IMR-90 (cell line): Measurements from ENCODE around the gene CD320. TPM values are rescaled to one million over a fixed set of nuclear protein-coding genes. Genes with fewer than 3 reads are reported as not detected.
A peak's percentile ranks its signal among the peaks of the same experiment; 100 is the strongest.

Experiments
- ATAC-seq: fragments of 200-7000 bp; cut with Tn5 transposase; 2 replicates; pipeline ENCODE4 v1.9.1; 2020; ENCODE audit warnings: low read depth, mild to moderate bottlenecking, moderate library complexity
- BruUV-seq: library from RNA; stranded (reverse); fragments of 400-500 nt; replicated peaks from 2 replicates; lab custom pipeline; 2021; lab: Mats Ljungman, UMichigan
- CTCF ChIA-PET: fragments of 300-600 bp; formaldehyde crosslinking; extraction: SDS; loops from one replicate; lab custom pipeline; 2021; ENCODE audit warnings: antibody characterized with exemption; lab: Yijun Ruan, JAX
- POLR2A ChIA-PET: fragments of 300-600 bp; sonication (Branson Sonifier 250); formaldehyde crosslinking; loops from one replicate; lab custom pipeline; 2022; ENCODE audit warnings: antibody characterized with exemption; ENCODE audit not compliant: unreplicated experiment; lab: Charles Lee
- DNase-seq: peaks from one replicate; pipeline ENCODE4 v3.0.0; 2013
- H2AFZ ChIP-seq: replicated peaks from 2 replicates; pipeline ENCODE3; 2013; ENCODE audit warnings: low read length, mild to moderate bottlenecking; ENCODE audit not compliant: poor library complexity
- H2AK5ac ChIP-seq: 2 replicates; pipeline ENCODE4 v1.6.1; 2013; ENCODE audit warnings: low read depth, low read length, inconsistent platforms
- H2AK9ac ChIP-seq: replicated peaks from 2 replicates; pipeline ENCODE3; 2013; ENCODE audit warnings: mild to moderate bottlenecking, low read depth, low read length, moderate library complexity; ENCODE audit not compliant: poor library complexity
- H2BK120ac ChIP-seq: 2 replicates; pipeline ENCODE4 v1.6.1; 2013; ENCODE audit warnings: low read depth, low read length, inconsistent platforms
- H2BK15ac ChIP-seq: 3 replicates; pipeline ENCODE4 v1.6.1; 2013; ENCODE audit warnings: low read depth, low read length, inconsistent platforms
- H2BK20ac ChIP-seq: 2 replicates; pipeline ENCODE4 v1.6.1; 2013; ENCODE audit warnings: low read depth, mild to moderate bottlenecking, inconsistent platforms, low read length, moderate library complexity
- H2BK5ac ChIP-seq: 2 replicates; pipeline ENCODE4 v1.6.1; 2013; ENCODE audit warnings: mild to moderate bottlenecking, low read depth, low read length, inconsistent platforms; ENCODE audit not compliant: poor library complexity, severe bottlenecking
- H3K14ac ChIP-seq: replicated peaks from 2 replicates; pipeline ENCODE4 v1.6.1; 2013; ENCODE audit warnings: low read depth, low read length, inconsistent platforms
- H3K18ac ChIP-seq: 2 replicates; pipeline ENCODE4 v1.6.1; 2013; ENCODE audit warnings: low read depth, low read length, control low read depth
- H3K23ac ChIP-seq: 2 replicates; pipeline ENCODE4 v1.6.1; 2013; ENCODE audit warnings: low read depth, low read length, inconsistent platforms
- H3K27ac ChIP-seq: 2 replicates; pipeline ENCODE4 v1.5.1; 2013; ENCODE audit warnings: mild to moderate bottlenecking, control low read depth, low read length; ENCODE audit not compliant: insufficient read depth
- H3K27me3 ChIP-seq: 2 replicates; pipeline ENCODE4 v1.6.1; 2013; ENCODE audit warnings: low read length; ENCODE audit not compliant: control insufficient read depth, insufficient read depth
- H3K36me3 ChIP-seq: 2 replicates; pipeline ENCODE4 v1.6.1; 2013; ENCODE audit warnings: low read length, mixed read lengths; ENCODE audit not compliant: control insufficient read depth, insufficient read depth
- H3K4ac ChIP-seq: 2 replicates; pipeline ENCODE4 v1.6.1; 2013; ENCODE audit warnings: low read depth, low read length, inconsistent platforms
- H3K4me1 ChIP-seq: 2 replicates; pipeline ENCODE4 v1.6.1; 2013; ENCODE audit warnings: low read length, mixed read lengths; ENCODE audit not compliant: control insufficient read depth, insufficient read depth
- H3K4me2 ChIP-seq: 2 replicates; pipeline ENCODE4 v1.6.1; 2013; ENCODE audit warnings: low read depth, mild to moderate bottlenecking, control low read depth, low read length, moderate library complexity
- H3K4me3 ChIP-seq: 2 replicates; pipeline ENCODE4 v1.5.1; 2013; ENCODE audit warnings: low read depth, mild to moderate bottlenecking, control low read depth, low read length, moderate library complexity; ENCODE audit not compliant: insufficient read depth
- H3K56ac ChIP-seq: 2 replicates; pipeline ENCODE4 v1.6.1; 2013; ENCODE audit warnings: low read length, inconsistent platforms; ENCODE audit not compliant: insufficient read depth; ENCODE audit errors: extremely low read depth
- H3K79me1 ChIP-seq, 2 experiments: 2 replicates each; pipeline ENCODE4 v1.6.1; 2013; ENCODE audit warnings: low read length in 2 of 2, inconsistent platforms in 1 of 2, low read depth in 1 of 2
- H3K9ac ChIP-seq: 2 replicates; pipeline ENCODE4 v1.6.1; 2013; ENCODE audit warnings: low read depth, low read length, control low read depth
- H3K9me1 ChIP-seq: 2 replicates; pipeline ENCODE4 v1.6.1; 2013; ENCODE audit warnings: low read length, inconsistent platforms; ENCODE audit not compliant: insufficient read depth
- H3K9me3 ChIP-seq: 2 replicates; pipeline ENCODE4 v1.6.1; 2013; ENCODE audit warnings: low read length; ENCODE audit not compliant: control insufficient read depth, insufficient read depth
- H4K20me1 ChIP-seq: 2 replicates; pipeline ENCODE4 v1.6.1; 2013; ENCODE audit warnings: low read length, inconsistent platforms; ENCODE audit not compliant: insufficient read depth
- H4K5ac ChIP-seq: 2 replicates; pipeline ENCODE4 v1.6.1; 2013; ENCODE audit warnings: mild to moderate bottlenecking, low read depth, low read length, control low read depth
- H4K8ac ChIP-seq, 2 experiments: 2 replicates each; pipeline ENCODE4 v1.6.1; 2013; ENCODE audit warnings: low read depth in 2 of 2, low read length in 2 of 2, control low read depth in 1 of 2, inconsistent platforms in 1 of 2
- H4K91ac ChIP-seq: 2 replicates; pipeline ENCODE4 v1.6.1; 2013; ENCODE audit warnings: low read depth, low read length, inconsistent platforms; ENCODE audit not compliant: insufficient read depth
- MAFK ChIP-seq: IDR thresholded peaks from 2 replicates; pipeline ENCODE4 v1.6.1; 2012; ENCODE audit warnings: low read depth, low read length, improper control_type of control experiment
- MAZ ChIP-seq: IDR thresholded peaks from 2 replicates; pipeline ENCODE4 v1.6.1; 2012; ENCODE audit warnings: low read depth, mild to moderate bottlenecking, low read length, improper control_type of control experiment, moderate library complexity, borderline replicate concordance
- NFE2L2 ChIP-seq: fragments of 150-350 bp; IDR thresholded peaks from 2 replicates; pipeline ENCODE4 v1.6.1; 2016; ENCODE audit warnings: low read depth, mild to moderate bottlenecking, low read length
- RCOR1 ChIP-seq: IDR thresholded peaks from 2 replicates; pipeline ENCODE4 v1.6.1; 2012; ENCODE audit warnings: mild to moderate bottlenecking, low read length, improper control_type of control experiment; ENCODE audit not compliant: insufficient replicate concordance
- WGBS, 2 experiments: methylation state at CpG; one replicate each; pipeline versions ENCODE4 v1.1.5 to v1.1.7; 2013; ENCODE audit warnings: missing lambda C conversion rate in 2 of 2; ENCODE audit not compliant: insufficient read length in 1 of 2; ENCODE audit errors: extremely low coverage in 2 of 2; 5-methylcytosine and 5-hydroxymethylcytosine counted together
- dilution Hi-C: fragments of 300-500 bp; cut with HindIII; formaldehyde crosslinking; loops from one replicate; pipeline ENCODE4 v1.14.3; 2018; ENCODE audit warnings: low sequenced_read_pairs; ENCODE audit not compliant: unreplicated experiment
- in situ Hi-C: fragments of 300-500 bp; cut with MboI; formaldehyde crosslinking; loops from 3 replicates; pipeline ENCODE4 v1.14.3; 2019; ENCODE audit warnings: low sequenced_read_pairs, inconsistent platforms, mixed read lengths
- intact Hi-C: fragments of 100-400 bp; cut with micrococcal nuclease; formaldehyde crosslinking; loops from 2 replicates; pipeline ENCODE4 v1.10.0; 2022
- polyA plus RNA-seq, 3 experiments: library from polyadenylated mRNA; depleted of rRNA; stranded (reverse); fragments of >200 nt; gene quantifications; 2 replicates each; pipeline ENCODE4 v1.2.3, GENCODE V29; 2012; ENCODE audit warnings: low replicate concordance in 1 of 3
- total RNA-seq: library from RNA; depleted of rRNA; stranded (reverse); fragments of >200 nt; gene quantifications from 2 replicates; pipeline ENCODE4 v1.2.3, GENCODE V29; 2012
- TF ChIP-seq, protein P1 (sequence below): fragments of 150-350 bp; IDR thresholded peaks from 2 replicates; pipeline ENCODE4 v1.6.1; 2017; ENCODE audit warnings: mild to moderate bottlenecking, antibody characterized with exemption, low read length, low read depth
- TF ChIP-seq, protein P2 (sequence below): conservative IDR thresholded peaks from 2 replicates; pipeline ENCODE4 v1.5.1; 2012; ENCODE audit warnings: mild to moderate bottlenecking, low read depth, low read length, improper control_type of control experiment

CD320 gene
- total and polyA plus RNA-seq, 2 of the 4 experiments (the other 2 are of a cell fraction) = 13.3 to 78.5 TPM

DNA sequence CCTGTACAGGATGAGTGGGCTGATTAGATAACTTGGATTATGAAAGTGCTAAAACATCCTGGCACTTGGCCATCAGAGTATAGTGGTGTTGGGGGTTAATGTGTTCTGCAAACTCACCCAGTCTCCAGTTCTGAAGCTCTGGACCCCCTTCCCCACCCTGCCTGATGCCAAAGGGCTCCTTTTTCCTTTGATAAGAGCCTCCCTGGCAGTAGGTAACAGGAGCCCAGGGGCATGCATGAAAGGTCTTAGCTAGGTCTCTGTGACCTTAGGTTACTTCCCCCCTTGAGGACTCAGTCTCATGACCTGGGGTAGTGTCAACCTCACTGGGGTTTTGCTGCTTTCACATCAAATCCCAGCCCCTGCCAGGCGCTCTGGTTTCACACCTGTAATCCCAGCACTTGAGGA, 15.6 kb upstream of the CD320 start:
- no TSS peak for BruUV-seq
- H2BK120ac ChIP-seq = no peak overlapping the region
- H2AK9ac ChIP-seq = peak overlapping the region; percentile 5
- no peak overlapping the region for H4K8ac ChIP-seq
- no peak for ATAC-seq
- H4K5ac ChIP-seq = no peak overlapping the region
- no peak for TF ChIP-seq MAZ
- TF ChIP-seq, protein P1, sequence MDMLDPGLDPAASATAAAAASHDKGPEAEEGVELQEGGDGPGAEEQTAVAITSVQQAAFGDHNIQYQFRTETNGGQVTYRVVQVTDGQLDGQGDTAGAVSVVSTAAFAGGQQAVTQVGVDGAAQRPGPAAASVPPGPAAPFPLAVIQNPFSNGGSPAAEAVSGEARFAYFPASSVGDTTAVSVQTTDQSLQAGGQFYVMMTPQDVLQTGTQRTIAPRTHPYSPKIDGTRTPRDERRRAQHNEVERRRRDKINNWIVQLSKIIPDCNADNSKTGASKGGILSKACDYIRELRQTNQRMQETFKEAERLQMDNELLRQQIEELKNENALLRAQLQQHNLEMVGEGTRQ = no peak
- TF ChIP-seq RCOR1 = no peak
- TF ChIP-seq, protein P2, sequence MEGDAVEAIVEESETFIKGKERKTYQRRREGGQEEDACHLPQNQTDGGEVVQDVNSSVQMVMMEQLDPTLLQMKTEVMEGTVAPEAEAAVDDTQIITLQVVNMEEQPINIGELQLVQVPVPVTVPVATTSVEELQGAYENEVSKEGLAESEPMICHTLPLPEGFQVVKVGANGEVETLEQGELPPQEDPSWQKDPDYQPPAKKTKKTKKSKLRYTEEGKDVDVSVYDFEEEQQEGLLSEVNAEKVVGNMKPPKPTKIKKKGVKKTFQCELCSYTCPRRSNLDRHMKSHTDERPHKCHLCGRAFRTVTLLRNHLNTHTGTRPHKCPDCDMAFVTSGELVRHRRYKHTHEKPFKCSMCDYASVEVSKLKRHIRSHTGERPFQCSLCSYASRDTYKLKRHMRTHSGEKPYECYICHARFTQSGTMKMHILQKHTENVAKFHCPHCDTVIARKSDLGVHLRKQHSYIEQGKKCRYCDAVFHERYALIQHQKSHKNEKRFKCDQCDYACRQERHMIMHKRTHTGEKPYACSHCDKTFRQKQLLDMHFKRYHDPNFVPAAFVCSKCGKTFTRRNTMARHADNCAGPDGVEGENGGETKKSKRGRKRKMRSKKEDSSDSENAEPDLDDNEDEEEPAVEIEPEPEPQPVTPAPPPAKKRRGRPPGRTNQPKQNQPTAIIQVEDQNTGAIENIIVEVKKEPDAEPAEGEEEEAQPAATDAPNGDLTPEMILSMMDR = no peak
- TF ChIP-seq NFE2L2 = no peak
- TF ChIP-seq MAFK = no peak
- no peak overlapping the region for H2BK15ac ChIP-seq
- no peak overlapping the region for H3K14ac ChIP-seq
- H3K23ac ChIP-seq = no peak overlapping the region
- H2AK5ac ChIP-seq = no peak overlapping the region
- H3K56ac ChIP-seq = no peak overlapping the region
- peaks cover 9% of the 10 kb centered on the region for H3K4me1 ChIP-seq
- H4K20me1 ChIP-seq = peaks cover 31% of the 10 kb centered on the region
- H3K27ac ChIP-seq = no peak overlapping the region
- H3K9me3 ChIP-seq = peaks cover 6% of the 10 kb centered on the region
- no peak for DNase-seq
- no peaks in the 10 kb centered on the region; the same call in 1 of the 2 replicates for H3K27me3 ChIP-seq
- CTCF ChIA-PET = interaction anchor here (0.8 kb wide), 1 partner anchor 8 kb away, joined by 6 read pairs; no protein-coding TSS in a partner anchor
- no peak overlapping the region for H2BK20ac ChIP-seq
- intact Hi-C loops (no loop called here), dilution Hi-C loops (no loop called here), in situ Hi-C loops (loop anchor here (5.0 kb wide), 1 partner anchor 254 kb away; the partner anchor contains the start of gene MYO1F)
- WGBS, 2 experiments = no CpG with 5 or more reads among the region's 1 CpG
- no peak overlapping the region for H3K4ac ChIP-seq
- H2BK5ac ChIP-seq = no peak overlapping the region
- H2AFZ ChIP-seq = no peak overlapping the region
- no peak overlapping the region for H3K4me2 ChIP-seq
- H3K18ac ChIP-seq = no peak overlapping the region
- peaks cover 29 to 55% of the 10 kb centered on the region in 2 experiments for H3K79me1 ChIP-seq
- peaks cover 13% of the 10 kb centered on the region for H3K36me3 ChIP-seq
- H3K9me1 ChIP-seq = peaks cover 8% of the 10 kb centered on the region; the same call in 1 of the 2 replicates
- H4K91ac ChIP-seq = no peak overlapping the region
- H3K9ac ChIP-seq = no peak overlapping the region
- H3K4me3 ChIP-seq = no peak overlapping the region
- POLR2A ChIA-PET = no interaction called here
